HG03045 (cell line): ENCODE results near the gene BEND7.
"Not testable (repeated sequence)": the region's sequence is repeated elsewhere in the genome, so short reads cannot be mapped to it uniquely, and the experiment has no call there.

Source experiments
- ATAC-seq: cut with Tn5 transposase; IDR thresholded peaks from one replicate; pipeline ENCODE4 v1.9.1; 2021; ENCODE audit warnings: mild to moderate bottlenecking, moderate library complexity; ENCODE audit not compliant: unreplicated experiment

Gene BEND7

DNA sequence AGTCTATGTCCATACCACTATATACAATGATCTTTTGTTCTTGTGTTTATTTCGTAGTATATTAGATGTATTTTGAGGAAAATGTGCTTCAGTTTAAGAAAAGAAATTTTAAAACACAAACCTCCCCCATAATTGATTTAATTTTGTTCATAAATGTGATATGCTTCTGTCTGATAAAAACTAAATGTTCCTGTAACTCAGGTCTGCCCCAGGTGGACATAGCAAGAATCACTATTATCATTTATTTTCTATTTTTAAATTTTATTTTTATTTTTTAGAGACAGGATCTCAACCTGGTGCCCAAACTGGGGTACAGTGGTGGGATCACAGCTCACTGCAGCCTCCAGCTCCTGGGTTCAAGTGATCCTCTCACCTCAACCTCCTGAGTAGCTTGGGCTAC is 43.2 kb downstream of the BEND7 start:
- no peak for ATAC-seq

DNA sequence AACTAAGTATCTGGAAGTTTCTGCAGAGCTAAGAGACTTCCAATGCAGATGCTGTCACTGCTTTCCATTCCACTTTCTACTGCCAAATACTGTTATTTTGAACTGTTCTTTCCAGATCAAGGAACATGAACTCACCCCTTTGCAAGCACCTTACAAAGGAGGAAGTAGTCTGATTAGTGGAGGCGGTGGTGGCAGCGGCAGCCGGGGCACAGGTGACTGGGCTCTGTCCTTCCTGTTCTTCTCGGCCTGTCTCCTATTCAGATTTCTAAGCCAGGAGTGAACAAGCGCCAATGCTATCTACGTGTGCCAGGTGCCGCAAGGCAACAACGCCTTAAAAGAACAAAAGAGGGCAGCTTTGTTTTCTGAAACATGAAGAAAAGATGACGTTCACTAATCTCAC is 44.9 kb downstream of the BEND7 start:
- no peak for ATAC-seq

DNA sequence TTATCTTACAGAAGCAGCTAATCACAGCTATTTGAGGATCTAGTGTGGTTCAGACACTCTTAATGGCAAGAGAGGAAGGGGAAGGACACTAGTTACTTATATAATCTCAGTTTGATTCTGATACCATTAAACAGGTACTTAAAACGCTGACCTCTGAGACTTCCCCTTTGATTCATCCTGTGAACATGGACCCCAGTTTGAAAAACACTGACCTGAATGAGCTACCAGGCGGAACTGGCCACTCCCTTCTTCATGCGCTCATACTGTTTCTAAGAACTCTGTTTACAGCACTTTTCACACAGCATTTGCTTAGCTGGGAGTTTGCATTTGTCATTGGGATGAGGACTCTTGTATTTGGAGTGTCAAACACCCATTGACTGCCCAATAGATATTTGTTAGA is 45.7 kb downstream of the BEND7 start:
- no peak for ATAC-seq

DNA sequence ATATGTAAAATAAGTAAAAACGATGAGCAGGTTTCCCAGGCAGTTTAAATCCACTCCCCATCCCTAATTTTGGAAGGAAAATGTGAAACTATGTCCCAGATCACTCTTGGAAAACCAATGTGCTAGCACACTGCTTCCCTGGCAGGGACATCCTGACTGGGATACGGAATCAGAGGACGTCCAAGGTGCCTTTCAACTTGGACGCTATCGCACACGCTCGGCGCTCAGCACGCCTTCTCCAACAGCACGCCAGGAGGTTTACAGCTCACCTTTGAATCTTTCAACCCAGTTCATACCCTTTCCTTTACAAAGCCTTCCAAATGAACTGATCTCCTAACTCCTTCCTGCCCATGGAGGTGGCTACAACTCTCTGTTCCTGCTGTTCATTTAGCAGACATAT is 47.1 kb downstream of the BEND7 start:
- ATAC-seq = no peak

DNA sequence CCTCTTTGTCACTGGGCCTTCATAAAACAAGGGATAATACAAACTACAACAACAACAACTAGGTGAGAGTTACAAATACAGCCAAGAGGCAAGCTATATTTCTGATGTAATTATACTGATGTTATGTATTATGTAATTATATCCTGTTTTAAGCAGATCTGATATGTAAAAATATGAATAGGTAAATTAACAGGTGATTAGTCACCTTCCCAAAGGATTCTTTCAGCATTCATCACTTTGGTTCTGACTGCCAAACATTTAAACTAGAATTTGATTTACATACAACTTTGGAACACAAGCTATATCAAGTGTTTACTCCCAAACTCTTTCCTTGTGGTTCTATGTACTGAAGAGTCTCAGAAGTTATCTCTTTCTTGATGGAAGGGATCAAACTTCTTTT is 53.7 kb downstream of the BEND7 start:
- ATAC-seq = no peak

DNA sequence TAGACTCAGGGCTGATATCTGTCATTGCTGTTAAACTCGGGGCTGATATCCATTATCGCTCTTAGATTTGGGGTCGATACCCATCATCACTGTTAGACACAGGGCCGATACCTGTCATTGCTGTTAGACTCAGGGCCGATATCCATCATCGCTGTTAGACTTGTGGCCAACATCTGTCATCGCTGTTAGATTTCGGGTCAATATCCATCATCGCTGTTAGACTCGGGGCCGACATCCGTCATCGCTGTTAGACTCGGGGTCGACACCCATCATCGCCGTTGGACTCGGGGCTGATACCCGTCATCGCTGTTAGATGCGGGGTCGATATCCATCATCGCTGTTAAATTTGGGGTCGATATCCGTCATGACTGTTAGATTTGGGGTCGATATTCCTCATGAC is 54.8 kb downstream of the BEND7 start:
- no peak for ATAC-seq

DNA sequence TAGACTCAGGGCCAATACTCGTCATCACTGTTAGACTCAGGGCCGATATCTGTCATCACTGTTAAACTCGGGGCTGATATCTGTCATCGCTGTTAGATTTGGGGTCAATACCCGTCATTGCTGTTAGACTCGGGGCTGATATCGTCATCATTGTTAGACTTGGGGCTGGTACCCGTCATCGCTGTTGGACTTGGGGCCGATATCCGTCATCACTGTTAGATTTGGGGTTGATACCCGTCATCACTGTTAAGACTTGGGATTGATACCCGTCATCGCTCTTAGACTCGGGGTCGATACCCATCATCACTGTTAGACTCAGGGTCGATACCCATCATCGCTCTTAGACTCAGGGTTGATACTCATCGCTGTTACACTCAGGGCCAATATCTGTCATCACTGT is 56.5 kb downstream of the BEND7 start:
- ATAC-seq = no peak

DNA sequence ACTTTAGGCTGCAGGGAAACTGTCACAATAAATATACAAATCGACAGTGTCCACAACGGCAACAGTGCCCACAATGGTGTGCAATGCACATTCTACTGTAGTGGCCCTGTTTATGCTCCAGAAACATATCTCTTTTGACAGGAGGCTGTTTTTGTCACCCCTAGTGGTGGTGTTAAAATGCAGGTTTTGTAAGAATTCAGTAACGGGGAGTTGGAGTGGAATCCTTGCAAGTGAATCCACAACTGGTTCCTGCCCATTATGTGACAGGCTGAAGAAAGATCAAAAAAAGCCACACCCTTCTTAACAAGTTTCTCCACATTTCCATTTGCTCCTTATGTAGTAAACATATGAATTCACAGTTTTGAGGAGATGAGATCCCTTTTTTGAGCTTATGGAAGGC is 58.5 kb downstream of the BEND7 start:
- ATAC-seq = no peak

DNA sequence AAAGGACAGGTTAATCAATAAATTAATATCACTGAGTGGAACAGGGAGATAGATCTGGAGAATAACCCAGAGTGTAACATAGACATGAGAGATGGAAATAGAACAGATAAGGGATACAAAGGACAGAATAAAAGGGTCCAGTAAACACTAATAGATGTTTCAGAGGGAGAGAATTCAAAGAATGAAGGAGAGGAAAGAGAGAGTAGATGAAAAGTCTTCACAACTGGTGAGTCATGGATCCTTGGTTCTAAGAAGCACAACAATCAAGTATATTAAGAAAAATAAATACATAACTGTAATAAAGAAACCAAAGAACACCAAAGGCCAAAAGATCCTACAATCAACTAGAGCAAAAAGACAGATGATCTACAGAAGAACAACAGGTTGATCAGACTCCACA is 66.3 kb downstream of the BEND7 start:
- no peak for ATAC-seq

DNA sequence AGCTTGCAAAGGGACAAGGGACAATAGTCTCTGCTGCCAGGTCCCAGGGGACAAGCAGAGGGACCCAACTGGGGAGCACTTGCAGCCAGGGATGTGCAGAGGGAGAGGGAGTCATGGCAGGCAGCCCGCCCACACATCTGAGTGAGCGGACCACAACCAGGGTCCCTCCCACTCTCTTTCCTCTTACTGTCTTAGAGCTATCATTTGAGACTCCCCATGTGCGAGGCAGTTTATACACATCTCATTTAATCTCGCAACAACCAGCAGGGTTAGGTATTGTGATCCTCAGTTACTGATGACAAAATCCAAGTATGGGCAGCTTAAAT is 70.2 kb downstream of the BEND7 start:
- no peak for ATAC-seq

DNA sequence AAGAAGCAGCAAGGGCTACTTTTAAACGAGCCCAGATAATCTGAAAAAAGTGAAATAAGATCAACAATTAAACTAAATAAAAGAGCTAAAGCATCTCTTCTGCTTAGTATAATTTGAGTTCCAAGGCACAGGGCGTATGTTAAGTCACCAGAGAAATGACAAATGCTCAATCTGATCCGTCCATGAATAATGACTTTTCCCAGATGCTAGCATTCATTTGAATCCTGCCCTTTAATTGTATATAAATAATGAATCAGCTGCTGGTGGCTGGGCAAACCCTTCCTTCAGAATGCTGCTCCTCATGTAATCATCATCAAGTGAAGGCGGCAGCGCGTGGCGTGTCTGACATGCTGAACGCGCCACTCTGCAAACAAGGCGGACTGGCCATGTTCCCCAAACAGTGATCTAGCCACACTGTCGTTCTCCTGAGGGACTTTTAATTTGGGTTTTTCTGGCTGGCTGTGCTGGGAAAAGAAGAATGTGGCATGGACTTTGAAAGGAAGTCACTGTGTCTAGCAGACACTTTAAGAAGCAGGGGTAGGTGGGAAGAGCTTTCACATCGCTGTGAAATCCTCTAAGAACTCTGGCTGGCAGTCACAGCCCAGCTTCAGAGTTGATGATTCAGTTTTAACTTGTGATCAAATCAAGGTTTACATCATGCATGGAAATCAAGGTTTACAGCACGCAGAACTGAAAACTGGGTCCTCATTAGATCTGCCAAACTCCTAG is 70.7 kb downstream of the BEND7 start:
- no peak for ATAC-seq

DNA sequence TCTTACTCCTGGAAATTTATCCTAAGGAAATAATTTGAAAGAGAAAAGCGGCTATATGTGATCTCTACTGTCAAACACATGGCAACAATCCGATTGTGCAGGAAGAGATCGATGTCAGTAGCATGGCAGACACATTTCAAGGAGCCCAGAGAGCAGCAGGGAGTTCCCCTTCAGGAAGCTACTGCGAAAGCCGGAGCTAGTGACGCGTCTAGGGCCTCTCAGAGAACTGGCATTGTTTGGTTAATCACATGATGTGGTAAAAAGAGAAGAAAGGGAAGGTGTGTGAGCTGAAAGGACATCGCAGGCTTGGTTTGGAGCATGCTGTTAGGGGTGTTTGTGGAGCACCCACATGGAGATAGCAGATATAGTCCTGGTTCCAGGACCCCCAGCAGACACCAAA is 74.9 kb downstream of the BEND7 start:
- ATAC-seq = no peak

DNA sequence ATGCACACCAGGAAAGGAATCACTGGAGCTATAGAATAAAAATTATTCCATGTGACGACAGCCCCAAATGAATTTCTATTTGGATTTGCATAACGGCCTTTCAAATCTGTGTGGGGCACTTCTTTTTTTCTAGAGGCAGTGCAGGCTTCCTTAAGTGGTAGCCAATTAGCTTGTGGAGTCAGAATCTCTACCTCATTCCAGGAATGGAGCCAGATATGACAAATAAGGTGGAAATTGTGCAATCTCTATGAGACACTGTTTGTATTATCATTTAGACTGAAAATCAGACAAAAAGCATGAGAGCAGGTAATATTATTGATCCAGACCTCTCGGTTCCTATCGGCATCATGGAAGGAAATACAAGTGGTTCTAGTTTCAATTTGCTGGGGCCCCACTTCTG is 78.7 kb downstream of the BEND7 start:
- ATAC-seq = no peak

DNA sequence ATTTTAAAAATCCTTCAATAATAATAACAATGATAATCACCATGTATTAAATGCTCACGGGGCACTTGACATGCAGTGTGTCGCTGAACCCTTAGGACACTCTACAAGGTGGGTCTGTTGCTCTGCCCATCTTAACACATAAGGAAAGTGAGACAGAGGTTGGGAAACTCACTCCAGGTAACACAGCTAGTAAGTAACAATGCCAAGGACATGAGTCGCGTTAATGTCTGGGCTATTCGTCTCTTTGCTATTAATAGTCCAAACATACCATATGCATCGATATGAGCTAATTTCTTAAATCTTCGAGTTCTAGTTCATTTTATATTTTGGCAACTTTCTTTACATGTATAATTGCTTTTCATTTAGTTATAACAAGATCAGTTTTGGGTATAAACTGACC is 79.5 kb downstream of the BEND7 start:
- ATAC-seq = no peak

DNA sequence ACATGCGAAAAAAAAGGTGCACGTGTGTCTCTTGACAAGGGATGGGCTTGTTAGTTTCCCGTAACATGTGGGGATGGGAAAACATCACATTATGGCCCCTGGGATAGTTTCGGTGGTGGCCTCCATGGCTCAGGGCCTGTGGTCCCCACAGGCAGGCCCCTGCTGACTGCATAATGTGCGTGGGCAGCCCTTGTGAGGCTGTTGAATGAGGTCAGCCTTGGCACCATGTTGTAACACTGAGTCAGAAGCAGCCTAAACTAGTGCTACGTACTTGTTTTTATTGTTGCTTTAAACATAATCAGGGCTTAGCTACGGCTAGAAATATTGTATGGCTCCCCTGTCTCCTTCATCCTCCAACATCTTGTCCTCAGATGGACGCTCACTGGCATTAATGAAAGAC is 80.6 kb downstream of the BEND7 start:
- no peak for ATAC-seq

DNA sequence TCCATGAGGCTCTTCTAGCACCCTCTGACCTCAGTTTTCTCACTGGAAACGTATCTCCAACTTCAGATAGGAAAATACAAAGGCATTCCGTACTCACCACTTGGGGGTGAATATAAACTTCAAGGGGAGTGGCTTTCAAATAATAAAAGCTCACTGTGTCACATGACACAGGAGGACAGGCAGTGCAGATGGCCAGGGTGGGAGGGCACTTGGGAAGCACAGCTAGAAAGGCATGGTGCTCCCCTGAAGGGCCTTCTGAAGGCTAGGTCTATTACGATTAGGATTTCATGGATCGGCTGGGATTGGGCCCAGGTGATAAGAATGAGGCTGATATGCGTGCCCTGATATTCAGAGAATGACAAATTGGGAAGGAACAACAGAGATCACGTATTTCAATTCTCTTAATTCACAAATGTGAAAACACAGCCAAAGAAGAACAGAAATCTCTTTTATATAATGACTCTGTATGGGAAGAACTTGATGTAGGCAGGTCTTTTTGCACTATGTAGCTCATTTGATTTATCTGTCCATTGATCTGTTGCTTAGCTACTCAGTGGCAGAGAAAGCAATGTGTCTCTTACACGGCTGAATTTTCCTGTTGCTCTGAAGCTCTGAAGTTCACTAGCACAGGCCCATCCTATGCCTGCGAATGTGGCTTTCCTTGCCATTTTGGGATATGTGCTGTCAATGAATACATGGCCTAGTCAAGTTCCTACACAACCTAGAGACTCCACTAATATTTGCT is 83.0 kb downstream of the BEND7 start:
- no peak for ATAC-seq

DNA sequence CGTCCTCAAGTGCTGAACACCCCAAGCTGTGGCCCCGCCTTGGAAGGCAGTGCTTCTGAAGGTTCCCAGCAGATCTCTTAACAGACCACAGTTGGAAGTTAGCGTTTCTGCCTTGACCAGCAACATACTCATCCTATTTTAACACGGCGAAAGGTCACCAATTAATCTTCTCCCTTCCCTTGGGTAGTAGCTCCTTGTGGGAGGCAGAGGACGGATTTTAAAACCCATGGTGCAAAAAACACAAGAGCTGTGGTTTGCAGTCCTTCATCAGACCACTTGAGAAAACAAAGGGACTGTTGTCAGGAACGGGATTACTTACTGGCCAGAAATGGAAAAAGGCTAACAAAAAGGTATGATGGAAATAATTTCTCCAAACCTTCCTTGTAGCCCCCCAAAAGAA is 87.3 kb downstream of the BEND7 start:
- ATAC-seq = no peak

DNA sequence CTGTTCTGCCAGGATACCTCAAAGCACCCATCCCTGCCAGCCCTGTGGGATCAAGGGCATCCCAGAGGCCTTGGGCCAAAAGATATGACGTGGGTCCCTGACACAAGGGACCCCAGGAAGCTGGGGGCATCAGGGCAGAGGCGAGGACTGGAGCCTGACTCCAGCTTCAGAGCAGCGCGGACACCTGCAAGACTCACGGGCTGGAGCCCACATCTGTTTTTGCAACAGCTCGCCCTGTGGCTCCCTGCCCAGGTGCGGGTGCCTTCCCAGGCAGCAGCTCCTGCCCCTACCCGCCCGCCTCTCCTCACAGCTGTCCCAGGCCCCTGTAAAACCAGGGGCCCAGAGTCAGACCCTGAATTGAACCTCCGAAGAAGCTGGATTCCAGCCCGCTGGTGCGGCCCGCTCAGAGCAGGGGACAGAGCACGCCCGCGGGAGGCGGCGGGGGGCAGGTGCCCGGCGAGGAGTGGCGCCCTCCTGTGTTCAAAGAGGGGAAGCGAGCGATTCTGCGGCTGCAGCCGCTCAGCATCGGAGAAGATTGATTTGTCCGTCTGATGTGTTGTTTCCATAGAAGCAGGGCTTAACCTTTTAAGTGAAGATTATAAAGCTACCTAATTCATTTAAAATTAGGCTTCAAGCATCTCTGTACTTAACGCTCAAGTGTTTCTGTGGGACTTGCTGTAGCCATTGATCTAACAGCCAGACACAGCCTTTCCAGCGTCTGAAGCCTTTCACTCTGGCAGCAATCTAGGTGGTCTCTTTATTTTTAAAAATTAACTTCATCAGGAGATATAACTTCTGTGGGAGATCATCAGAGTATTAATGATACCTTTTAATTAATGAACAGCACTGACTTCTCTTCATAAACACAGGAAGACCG is 88.4 kb downstream of the BEND7 start:
- peak; percentile 68 for ATAC-seq

DNA sequence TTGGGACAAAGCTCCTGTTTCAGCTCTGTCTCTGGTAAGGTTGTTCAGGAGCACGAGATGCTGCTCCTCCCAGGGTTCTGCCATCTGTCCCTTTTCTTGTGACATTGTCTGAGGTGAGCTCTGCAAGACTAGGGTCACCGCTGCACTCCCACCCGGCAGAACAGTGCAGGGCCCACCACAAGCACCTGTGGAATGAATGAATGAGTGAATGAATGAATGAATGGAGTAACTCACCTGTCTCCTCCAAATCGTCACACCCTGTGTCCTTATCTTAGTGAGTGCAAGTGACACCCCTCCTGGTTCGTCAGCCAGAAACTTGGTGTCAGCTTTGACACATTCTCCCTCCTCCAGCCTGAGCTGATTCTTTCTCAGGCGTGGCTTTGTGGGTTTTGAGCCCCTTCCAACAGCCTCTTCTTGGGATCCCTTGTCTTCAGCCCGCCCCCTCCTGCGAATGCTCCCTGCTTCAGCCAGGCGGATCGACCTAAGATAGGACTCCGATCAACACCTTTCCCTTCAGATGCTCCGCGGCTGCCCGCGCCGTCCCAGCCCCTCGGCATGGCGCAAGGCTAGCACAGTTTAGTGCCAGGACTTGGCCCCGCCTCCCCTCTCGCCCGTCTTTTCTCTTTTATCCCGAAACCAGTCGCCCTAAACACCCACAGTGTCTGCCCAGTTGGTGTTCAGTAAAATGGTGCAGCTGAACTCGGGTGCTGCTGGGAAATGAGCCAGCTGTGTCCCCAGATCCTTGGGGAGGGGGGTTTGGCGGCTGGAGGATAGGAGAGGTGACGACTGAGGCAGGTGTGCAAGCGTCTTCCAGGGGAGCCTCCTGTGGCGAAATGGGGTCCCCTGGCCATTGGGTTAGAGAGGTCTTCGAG is 89.3 kb downstream of the BEND7 start:
- ATAC-seq = no peak

DNA sequence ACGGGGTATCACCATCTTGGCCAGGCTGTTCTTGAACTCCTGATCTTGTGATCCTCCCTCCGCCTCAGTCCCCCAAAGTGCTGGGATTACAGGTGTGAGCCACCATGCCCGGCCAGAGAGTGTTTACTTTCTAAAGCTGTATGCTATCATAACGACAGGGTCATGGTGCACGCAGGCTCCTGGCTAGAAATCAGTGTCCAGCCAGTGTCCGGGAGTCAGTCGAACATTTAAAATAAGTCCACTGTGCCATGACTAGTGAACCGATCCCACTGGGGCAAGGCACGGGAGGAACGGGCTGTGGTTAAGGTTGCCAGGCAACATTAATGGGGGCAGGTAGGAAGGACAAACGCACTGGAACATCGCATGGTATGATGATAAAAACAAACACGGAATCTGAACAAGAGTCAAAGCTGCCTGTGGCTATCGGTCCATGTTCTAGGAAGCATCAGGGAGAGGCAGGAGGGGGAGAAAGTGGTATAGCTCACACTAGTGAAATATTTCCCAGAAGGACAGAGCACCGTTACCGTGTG is 91.7 kb downstream of the BEND7 start:
- ATAC-seq = no peak

DNA sequence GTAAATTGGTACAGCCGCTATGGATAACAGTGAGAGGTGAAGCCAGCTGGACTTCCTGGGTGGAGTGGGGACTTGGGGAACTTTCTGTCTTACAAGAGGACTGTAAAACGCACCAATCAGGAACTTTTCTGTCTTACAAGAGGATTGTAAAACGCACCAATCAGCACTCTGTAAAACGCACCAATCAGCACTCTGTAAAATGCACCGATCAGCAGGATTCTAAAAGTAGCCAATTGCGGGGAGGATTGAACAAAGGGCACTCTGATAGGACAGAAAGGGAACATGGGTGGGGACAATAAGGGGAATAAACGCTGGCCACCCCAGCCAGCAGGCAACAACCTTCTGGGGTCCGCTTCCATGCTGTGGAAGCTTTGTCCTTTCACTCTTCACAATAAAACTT is 100.9 kb downstream of the BEND7 start:
- ATAC-seq = not testable (repeated sequence)
